ENCODE data around the gene NAAA. TPM values are rescaled to one million over a fixed set of nuclear protein-coding genes. Genes with fewer than 3 reads are reported as not detected.

Gene NAAA
- total and polyA plus RNA-seq, 2 of the 13 experiments (the other 11 are each of a cell fraction or from before 2014, with no cell fraction given) = 22.4 to 24.6 TPM

GRCh38 chr4:75892508-75892907, 48.3 kb downstream of the NAAA start:
- BruUV-seq (replicated peaks) = no TSS peak
- Histone ChIP-seq H3K27ac (ENCODE audit: extremely low read length, insufficient read depth, low read length) (no peak overlapping the region), H3K27me3 (ENCODE audit: control insufficient read depth in 1 of 2, insufficient read depth in 2 of 2, low read length in 2 of 2) (peaks cover 1 to 11% of the 10 kb centered on the region in 2 experiments; a peak in 1 of 5 replicates), H2AFZ (ENCODE audit: low read length) (no peak overlapping the region), H3K4me2 (ENCODE audit: low read depth, low read length) (no peak overlapping the region), H3K9ac (ENCODE audit: insufficient read depth, low read depth, low read length) (no peak overlapping the region), H3K9me3 (ENCODE audit: low read length) (no peaks in the 10 kb centered on the region), H3K79me2 (ENCODE audit: insufficient read depth, low read length) (no peaks in the 10 kb centered on the region), H3K4me1 (ENCODE audit: insufficient read depth, low read length) (peaks cover 7% of the 10 kb centered on the region; the same call in 1 of the 2 replicates), H3K36me3 (replicated peaks in 1 of 2; ENCODE audit: control insufficient read depth in 1 of 2, insufficient read depth in 2 of 2, low read length in 2 of 2) (no peaks in the 10 kb centered on the region), H4K20me1 (ENCODE audit: insufficient read depth, low read length) (no peaks in the 10 kb centered on the region), H3K4me3 (replicated peaks in 1 of 3; ENCODE audit: insufficient read depth in 1 of 3, low read depth in 2 of 3, low read length in 3 of 3) (no peak overlapping the region)
- DNase-seq (ENCODE audit: low spot score) (no peak), ATAC-seq (peak; percentile 91), FAIRE-seq (no peak)
- ChIA-PET POLR2A (no interaction called here), CTCF (ENCODE audit: low intra/inter-chr PET ratio, low total read pairs) (no interaction called here)
- no peak for TF ChIP-seq NR0B2 (CRISPR knock-in tag; IDR thresholded peaks at IDR 0.05)
- no peak for TF ChIP-seq ARHGAP35 (CRISPR knock-in tag; IDR thresholded peaks at IDR 0.05; ENCODE audit: borderline replicate concordance)
- no peak for TF ChIP-seq CCDC6 (CRISPR knock-in tag; IDR thresholded peaks at IDR 0.05)
- TF ChIP-seq SMARCE1 (IDR thresholded peaks at IDR 0.05; ENCODE audit: borderline replicate concordance) = no peak
- no peak for TF ChIP-seq SMARCC2 (IDR thresholded peaks at IDR 0.05)
- no peak for TF ChIP-seq ZNF260 (CRISPR knock-in tag; IDR thresholded peaks at IDR 0.05; ENCODE audit: borderline replicate concordance, low read depth)
- no peak for TF ChIP-seq GPN1 (CRISPR knock-in tag; IDR thresholded peaks at IDR 0.05; ENCODE audit: borderline replicate concordance)
- TF ChIP-seq ZNF333 (CRISPR knock-in tag; IDR thresholded peaks at IDR 0.05; ENCODE audit: borderline replicate concordance) = no peak
- no peak for TF ChIP-seq REL (CRISPR knock-in tag; conservative IDR thresholded peaks at IDR 0.05)
- no peak for TF ChIP-seq ZBTB14 (CRISPR knock-in tag; IDR thresholded peaks at IDR 0.05)
- TF ChIP-seq ZNF879 (CRISPR knock-in tag; IDR thresholded peaks at IDR 0.05) = no peak
- no peak for TF ChIP-seq SP2 (CRISPR knock-in tag; IDR thresholded peaks at IDR 0.05)
- TF ChIP-seq PTBP1 (IDR thresholded peaks at IDR 0.05; ENCODE audit: low read depth, low read length, poor library complexity, severe bottlenecking) = no peak
- TF ChIP-seq ZNF574 (CRISPR knock-in tag; IDR thresholded peaks at IDR 0.05) = no peak
- no peak for TF ChIP-seq ZNF329 (CRISPR knock-in tag; IDR thresholded peaks at IDR 0.05; ENCODE audit: low read depth)
- intact Hi-C loops (cut with micrococcal nuclease; ENCODE audit: unreplicated experiment) (no loop called here), in situ Hi-C loops (cut with HindIII; ENCODE audit: extremely low pct_ligation_motif_present, low pct_unique_long_range_greater_than_20kb) (loop anchor here (10.0 kb wide), 1 partner anchor 172 kb away; no protein-coding TSS in a partner anchor)
- no CpG with 5 or more reads among the region's 3 CpGs for WGBS (ENCODE audit: low lambda C conversion rate)

Measured in HepG2 (cell line).